ENCODE results near the gene CHAD. TPM values are rescaled to one million over a fixed set of nuclear protein-coding genes. Genes with fewer than 3 reads are reported as not detected.

CHAD gene
- total and polyA plus RNA-seq, 2 experiments from 2014 or later, result 2.5 TPM; not detected in 1

DNA sequence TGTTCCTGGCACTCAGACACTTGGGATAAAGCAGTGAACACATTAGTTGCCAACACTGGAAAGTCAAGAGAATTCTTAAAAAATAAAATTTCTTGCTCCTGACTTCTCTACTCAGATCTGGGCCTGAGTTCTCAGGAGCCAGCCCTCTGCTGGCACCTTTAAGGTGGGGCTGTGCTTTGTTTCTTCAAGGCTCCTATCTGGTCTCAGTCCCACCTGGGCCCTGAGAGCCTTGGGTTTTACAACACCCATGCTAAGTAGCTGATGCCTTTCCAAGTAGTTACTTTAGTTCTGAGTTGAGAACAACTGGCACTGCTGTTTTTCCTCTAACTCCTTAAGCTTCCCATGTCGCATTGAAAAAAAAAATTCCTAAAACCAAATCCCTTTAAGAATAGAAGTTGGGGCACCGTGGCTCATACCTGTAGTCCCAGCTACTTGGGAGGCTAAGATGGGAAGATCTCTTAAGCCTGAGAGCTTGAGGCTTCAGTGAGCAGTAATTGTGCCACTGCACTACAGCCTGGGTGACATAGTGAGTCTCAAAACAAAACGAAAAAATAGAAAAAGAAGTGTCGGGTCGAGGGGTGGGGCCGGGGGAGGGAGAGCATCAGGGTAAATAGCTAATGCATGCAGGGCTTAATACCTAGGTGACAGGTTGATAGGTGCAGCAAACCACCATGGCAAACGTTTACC lies 16.6 kb downstream of the CHAD start:
- no peak for DNase-seq (ENCODE audit: low read depth in 1 of 2, low spot score in 1 of 2)

DNA sequence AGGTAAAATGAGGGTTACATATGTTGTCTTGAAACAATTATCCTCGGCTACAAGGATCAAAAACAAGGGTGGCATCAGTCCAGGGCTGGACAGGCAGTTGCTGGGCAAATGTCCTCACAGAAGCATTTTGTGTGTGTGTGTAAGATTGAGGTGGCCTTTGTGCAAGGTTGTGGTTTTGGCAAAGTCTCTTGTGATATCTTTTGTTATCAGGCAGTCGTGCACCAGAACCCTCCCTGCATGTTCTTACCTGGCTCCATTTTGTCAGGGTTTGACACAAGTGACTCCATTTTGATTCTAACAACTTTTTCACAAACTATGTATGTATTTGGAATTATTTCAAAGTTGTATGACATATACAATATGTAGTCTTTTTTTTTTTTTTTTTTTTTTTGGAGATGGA lies 20.0 kb downstream of the CHAD start:
- no peak overlapping the region for H3K4me3 ChIP-seq
- peaks cover 35% of the 10 kb centered on the region for H3K4me1 ChIP-seq (ENCODE audit: low read depth)
- peak overlapping the region; percentile 61 for H3K27ac ChIP-seq
- H3K27me3 ChIP-seq, result no peaks in the 10 kb centered on the region
- no peaks in the 10 kb centered on the region for H3K36me3 ChIP-seq
- no peak for DNase-seq (ENCODE audit: low read depth in 1 of 2, low spot score in 1 of 2)
- TF ChIP-seq CTCF (IDR thresholded peaks at IDR 0.05; ENCODE audit: low read depth, low read length), result no peak
- H3K9me3 ChIP-seq (ENCODE audit: low read depth), result no peaks in the 10 kb centered on the region

More for the DNA sequence above, 16.6 kb downstream of the CHAD start:
- Histone ChIP-seq H3K27me3 (no peaks in the 10 kb centered on the region), H3K27ac (no peak overlapping the region), H3K9me3 (ENCODE audit: low read depth) (no peaks in the 10 kb centered on the region), H3K4me3 (no peak overlapping the region), H3K4me1 (ENCODE audit: low read depth) (peaks cover 9% of the 10 kb centered on the region), H3K36me3 (no peaks in the 10 kb centered on the region)
- no peak for TF ChIP-seq CTCF (IDR thresholded peaks at IDR 0.05; ENCODE audit: low read depth, low read length)

- H3K36me3 ChIP-seq, result no peaks in the 10 kb centered on the region
- H3K27ac ChIP-seq, result peak overlapping the region; percentile 61
- H3K9me3 ChIP-seq (ENCODE audit: low read depth), result no peaks in the 10 kb centered on the region
- TF ChIP-seq CTCF (IDR thresholded peaks at IDR 0.05; ENCODE audit: low read depth, low read length), result no peak
- no peak overlapping the region for H3K4me3 ChIP-seq
- no peaks in the 10 kb centered on the region for H3K27me3 ChIP-seq
- H3K4me1 ChIP-seq (ENCODE audit: low read depth), result peaks cover 40% of the 10 kb centered on the region
- DNase-seq (ENCODE audit: low read depth in 1 of 2, low spot score in 1 of 2), result no peak
These were observed 20.6 kb downstream of the CHAD start for GRCh38 chr17:50447870-50448595.

GRCh38 chr17:50445730-50446325 lies 22.9 kb downstream of the CHAD start:
- peaks cover 46% of the 10 kb centered on the region for H3K4me1 ChIP-seq (ENCODE audit: low read depth)
- no peaks in the 10 kb centered on the region for H3K36me3 ChIP-seq
- no peak for TF ChIP-seq CTCF (IDR thresholded peaks at IDR 0.05; ENCODE audit: low read depth, low read length)
- no peaks in the 10 kb centered on the region for H3K27me3 ChIP-seq
- no peaks in the 10 kb centered on the region for H3K9me3 ChIP-seq (ENCODE audit: low read depth)
- no peak overlapping the region for H3K4me3 ChIP-seq
- H3K27ac ChIP-seq, result peak overlapping the region; percentile 14
- no peak for DNase-seq (ENCODE audit: low read depth in 1 of 2, low spot score in 1 of 2)

GRCh38 chr17:50444841-50445715 lies 23.6 kb downstream of the CHAD start:
- no peak overlapping the region for H3K4me3 ChIP-seq
- no peak for TF ChIP-seq CTCF (IDR thresholded peaks at IDR 0.05; ENCODE audit: low read depth, low read length)
- no peak for DNase-seq (ENCODE audit: low read depth in 1 of 2, low spot score in 1 of 2)
- peaks cover 54% of the 10 kb centered on the region for H3K4me1 ChIP-seq (ENCODE audit: low read depth)
- peak overlapping the region; percentile 83 for H3K27ac ChIP-seq
- no peaks in the 10 kb centered on the region for H3K27me3 ChIP-seq
- H3K36me3 ChIP-seq, result no peaks in the 10 kb centered on the region
- H3K9me3 ChIP-seq (ENCODE audit: low read depth), result no peaks in the 10 kb centered on the region
